ENCODE measurements around the gene MAGT1.
"Not testable (repeated sequence)": the region's sequence is repeated elsewhere in the genome, so short reads cannot be mapped to it uniquely, and the experiment has no call there.

DNA sequence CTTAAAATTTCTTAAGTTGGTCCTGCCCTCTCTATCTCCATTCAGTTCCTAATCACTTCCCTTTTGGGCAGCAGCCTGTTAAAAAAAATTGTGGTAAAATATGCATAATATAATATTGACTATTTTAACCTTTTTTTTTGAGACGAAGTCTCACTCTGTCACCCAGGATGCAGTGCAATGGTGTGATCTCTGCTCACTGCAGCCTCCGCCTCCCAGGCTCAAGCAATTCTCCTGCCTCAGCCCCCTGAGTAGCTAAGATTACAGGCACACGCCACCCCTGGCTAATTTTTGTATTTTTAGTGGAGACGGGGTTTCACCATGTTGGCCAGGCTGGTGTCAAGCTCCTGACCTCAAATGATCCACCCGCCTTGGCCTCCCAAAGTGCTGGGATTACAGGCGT is 24.1 kb upstream of the MAGT1 start:
- TF ChIP-seq, protein P1, sequence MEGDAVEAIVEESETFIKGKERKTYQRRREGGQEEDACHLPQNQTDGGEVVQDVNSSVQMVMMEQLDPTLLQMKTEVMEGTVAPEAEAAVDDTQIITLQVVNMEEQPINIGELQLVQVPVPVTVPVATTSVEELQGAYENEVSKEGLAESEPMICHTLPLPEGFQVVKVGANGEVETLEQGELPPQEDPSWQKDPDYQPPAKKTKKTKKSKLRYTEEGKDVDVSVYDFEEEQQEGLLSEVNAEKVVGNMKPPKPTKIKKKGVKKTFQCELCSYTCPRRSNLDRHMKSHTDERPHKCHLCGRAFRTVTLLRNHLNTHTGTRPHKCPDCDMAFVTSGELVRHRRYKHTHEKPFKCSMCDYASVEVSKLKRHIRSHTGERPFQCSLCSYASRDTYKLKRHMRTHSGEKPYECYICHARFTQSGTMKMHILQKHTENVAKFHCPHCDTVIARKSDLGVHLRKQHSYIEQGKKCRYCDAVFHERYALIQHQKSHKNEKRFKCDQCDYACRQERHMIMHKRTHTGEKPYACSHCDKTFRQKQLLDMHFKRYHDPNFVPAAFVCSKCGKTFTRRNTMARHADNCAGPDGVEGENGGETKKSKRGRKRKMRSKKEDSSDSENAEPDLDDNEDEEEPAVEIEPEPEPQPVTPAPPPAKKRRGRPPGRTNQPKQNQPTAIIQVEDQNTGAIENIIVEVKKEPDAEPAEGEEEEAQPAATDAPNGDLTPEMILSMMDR (IDR thresholded peaks at IDR 0.05 in 4 of 5, conservative IDR thresholded peaks at IDR 0.05 in 1 of 5) = not testable (repeated sequence)
- TF ChIP-seq POLR2A (IDR thresholded peaks at IDR 0.05) = not testable (repeated sequence)

All from gastrocnemius medialis (tissue), 4 donors.